ENCODE measurements around the gene ELMO1.

DNA sequence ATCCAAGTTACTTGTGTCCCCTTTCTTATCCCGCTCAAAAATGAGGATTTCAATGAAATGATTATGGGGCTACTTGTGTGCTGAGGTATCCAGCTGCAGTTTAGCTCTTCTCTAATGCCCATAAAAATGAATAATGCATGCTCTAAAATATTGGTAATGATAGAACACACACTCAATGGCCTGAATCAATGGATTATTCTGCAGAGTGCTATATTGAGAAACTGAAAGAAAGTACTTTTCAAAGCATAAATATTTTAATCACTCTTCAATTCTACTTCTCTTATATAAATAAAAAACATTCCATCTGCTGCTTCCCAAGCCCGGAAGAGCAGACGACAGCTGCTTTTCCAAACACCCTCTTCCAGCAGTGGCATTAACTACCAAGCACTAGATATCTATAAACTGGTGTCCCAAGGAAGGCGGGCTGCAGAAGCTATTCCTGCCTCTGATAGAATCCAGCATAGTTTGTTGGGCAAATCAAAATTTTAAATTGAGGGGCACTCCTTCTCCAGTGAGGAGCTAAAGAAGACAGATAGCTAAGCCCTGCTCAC, 439.5 kb downstream of the ELMO1 start:
- TF ChIP-seq POLR2A (IDR thresholded peaks at IDR 0.05; ENCODE audit: extremely low read depth, insufficient read length) = no peak
- TF ChIP-seq, protein P1, sequence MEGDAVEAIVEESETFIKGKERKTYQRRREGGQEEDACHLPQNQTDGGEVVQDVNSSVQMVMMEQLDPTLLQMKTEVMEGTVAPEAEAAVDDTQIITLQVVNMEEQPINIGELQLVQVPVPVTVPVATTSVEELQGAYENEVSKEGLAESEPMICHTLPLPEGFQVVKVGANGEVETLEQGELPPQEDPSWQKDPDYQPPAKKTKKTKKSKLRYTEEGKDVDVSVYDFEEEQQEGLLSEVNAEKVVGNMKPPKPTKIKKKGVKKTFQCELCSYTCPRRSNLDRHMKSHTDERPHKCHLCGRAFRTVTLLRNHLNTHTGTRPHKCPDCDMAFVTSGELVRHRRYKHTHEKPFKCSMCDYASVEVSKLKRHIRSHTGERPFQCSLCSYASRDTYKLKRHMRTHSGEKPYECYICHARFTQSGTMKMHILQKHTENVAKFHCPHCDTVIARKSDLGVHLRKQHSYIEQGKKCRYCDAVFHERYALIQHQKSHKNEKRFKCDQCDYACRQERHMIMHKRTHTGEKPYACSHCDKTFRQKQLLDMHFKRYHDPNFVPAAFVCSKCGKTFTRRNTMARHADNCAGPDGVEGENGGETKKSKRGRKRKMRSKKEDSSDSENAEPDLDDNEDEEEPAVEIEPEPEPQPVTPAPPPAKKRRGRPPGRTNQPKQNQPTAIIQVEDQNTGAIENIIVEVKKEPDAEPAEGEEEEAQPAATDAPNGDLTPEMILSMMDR (IDR thresholded peaks at IDR 0.05; ENCODE audit: low read depth, low read length) = no peak

Data from NB4 (cell line).